HG02943 (cell line): Measurements from ENCODE around the gene CATSPER3.

Experiments used
- ATAC-seq: cut with Tn5 transposase; IDR thresholded peaks from one replicate; pipeline ENCODE4 v1.9.1; 2021; ENCODE audit warnings: mild to moderate bottlenecking, low read depth, moderate library complexity; ENCODE audit not compliant: unreplicated experiment

CATSPER3 gene

GRCh38 chr5:135009736-135010501 lies 42.2 kb downstream of the CATSPER3 start:
- no peak for ATAC-seq

- ATAC-seq: no peak
These were observed 43.0 kb downstream of the CATSPER3 start for GRCh38 chr5:135010502-135011354.

- no peak for ATAC-seq
These were observed 43.8 kb downstream of the CATSPER3 start for GRCh38 chr5:135011355-135012032.

- ATAC-seq: no peak
These were observed 44.4 kb downstream of the CATSPER3 start for GRCh38 chr5:135012033-135012588.

- no peak for ATAC-seq
These were observed 45.3 kb downstream of the CATSPER3 start for GRCh38 chr5:135012951-135013391.

- ATAC-seq: no peak
These were observed 45.7 kb downstream of the CATSPER3 start for GRCh38 chr5:135013445-135013844.

- no peak for ATAC-seq
These were observed 46.4 kb downstream of the CATSPER3 start for GRCh38 chr5:135013947-135014570.

- ATAC-seq: no peak
These were observed 48.2 kb downstream of the CATSPER3 start for GRCh38 chr5:135015942-135016341.

- no peak for ATAC-seq
These were observed 49.2 kb downstream of the CATSPER3 start for GRCh38 chr5:135016861-135017290.

GRCh38 chr5:135018457-135018856 lies 50.8 kb downstream of the CATSPER3 start:
- no peak for ATAC-seq

GRCh38 chr5:135019314-135019713 lies 51.6 kb downstream of the CATSPER3 start:
- ATAC-seq: no peak

- no peak for ATAC-seq
These were observed 52.6 kb downstream of the CATSPER3 start for GRCh38 chr5:135020111-135020895.

- no peak for ATAC-seq
These were observed 57.4 kb downstream of the CATSPER3 start for GRCh38 chr5:135024956-135025729.

- ATAC-seq: no peak
These were observed 58.3 kb downstream of the CATSPER3 start for GRCh38 chr5:135025730-135026644.

GRCh38 chr5:135026645-135027265 lies 59.0 kb downstream of the CATSPER3 start:
- ATAC-seq: no peak

- no peak for ATAC-seq
These were observed 59.6 kb downstream of the CATSPER3 start for GRCh38 chr5:135027266-135027696.
